HEK293T (cell line): Measurements from ENCODE around the gene DPH2.

ENCODE experiments used
- BHLHE40 ChIP-seq: fragments of 450-650 bp; IDR thresholded peaks from 2 replicates; pipeline ENCODE4 v1.6.1; 2016; ENCODE audit warnings: mild to moderate bottlenecking, moderate library complexity, borderline replicate concordance
- ELF4 ChIP-seq: fragments of 450-650 bp; IDR thresholded peaks from 2 replicates; pipeline ENCODE4 v1.6.1; 2017; ENCODE audit warnings: antibody characterized with exemption
- FOXK2 ChIP-seq: fragments of 450-650 bp; IDR thresholded peaks from 2 replicates; pipeline ENCODE4 v1.6.1; 2016; ENCODE audit warnings: mild to moderate bottlenecking
- FOXM1 ChIP-seq: fragments of 450-650 bp; IDR thresholded peaks from 2 replicates; pipeline ENCODE4 v1.6.1; 2017; ENCODE audit warnings: mild to moderate bottlenecking, borderline replicate concordance
- SP1 ChIP-seq: fragments of 450-650 bp; IDR thresholded peaks from 2 replicates; pipeline ENCODE4 v1.6.1; 2017
- TARDBP ChIP-seq: fragments of 450-650 bp; IDR thresholded peaks from 2 replicates; pipeline ENCODE4 v1.6.1; 2016

DNA sequence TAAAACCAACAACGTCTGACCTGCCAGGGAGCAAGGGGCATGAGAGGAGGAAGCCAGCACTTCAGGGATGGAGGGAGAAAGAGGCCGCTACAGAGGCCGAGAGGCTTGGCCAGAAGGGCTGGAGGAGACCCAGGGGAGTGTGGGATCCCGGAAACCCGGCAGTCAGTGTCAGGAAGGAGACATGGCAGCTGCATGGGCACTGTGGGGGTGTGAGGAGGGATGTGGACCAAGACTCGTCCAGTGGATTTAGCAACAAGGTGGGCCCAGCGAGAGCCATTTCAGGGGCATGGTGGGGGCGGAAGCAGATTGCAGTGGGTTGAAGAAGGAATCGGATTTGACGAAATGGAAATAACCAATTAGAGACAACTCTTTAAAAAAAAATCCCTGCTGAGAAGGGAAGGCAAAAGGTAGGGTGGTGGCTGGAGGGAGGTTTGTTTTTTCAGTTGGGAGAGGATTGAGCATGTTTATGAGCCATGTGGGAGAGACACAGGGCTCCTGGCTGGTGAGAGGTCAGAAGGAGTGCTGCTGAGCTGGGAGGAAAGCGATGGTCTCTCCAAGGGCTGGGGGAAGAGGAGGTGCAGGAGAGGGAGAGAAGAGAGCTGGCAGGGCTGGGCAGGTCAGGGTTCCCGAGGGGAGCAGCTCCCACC, 13.6 kb downstream of the DPH2 start:
- TF ChIP-seq FOXK2, result no peak
- no peak for TF ChIP-seq SP1
- TF ChIP-seq BHLHE40, result no peak
- TF ChIP-seq ELF4, result no peak
- no peak for TF ChIP-seq FOXM1
- TF ChIP-seq TARDBP, result no peak
